Naive thymus-derived CD4-positive, alpha-beta T cell (primary cell): Measurements from ENCODE around the gene GOLM1. TPM values are rescaled to one million over a fixed set of nuclear protein-coding genes. Genes with fewer than 3 reads are reported as not detected.
"Not testable (repeated sequence)": the region's sequence is repeated elsewhere in the genome, so short reads cannot be mapped to it uniquely, and the experiment has no call there.

Source experiments
- ATAC-seq: fragments of 150-1000 bp; cut with Tn5 transposase; 2 replicates; pipeline ENCODE4 v1.10.0; 2021; ENCODE audit warnings: mild to moderate bottlenecking, moderate library complexity
- CTCF ChIA-PET: fragments of 350-600 bp; sonication (Branson Sonifier 250); formaldehyde crosslinking; loops from one replicate; lab custom pipeline; 2021; ENCODE audit warnings: antibody characterized with exemption; lab: Charles Lee
- POLR2A ChIA-PET: fragments of 350-600 bp; sonication (Branson Sonifier 250); formaldehyde crosslinking; loops from one replicate; lab custom pipeline; 2021; ENCODE audit warnings: antibody characterized with exemption, inconsistent platforms; lab: Charles Lee
- DNase-seq, 9 donors: peaks; one replicate each; pipeline versions ENCODE4 v3.0.0 to v3.0.0-alpha.2; 2020 to 2022; ENCODE audit warnings: mixed read lengths in 1 of 9
- H3K27ac ChIP-seq: one replicate; pipeline ENCODE4 v1.7.0; 2013; ENCODE audit warnings: mild to moderate bottlenecking, low read depth, low read length, moderate library complexity
- H3K27me3 ChIP-seq, 2 donors: one replicate each; pipeline ENCODE4 v1.7.0; 2013; ENCODE audit warnings: low read length in 2 of 2, mild to moderate bottlenecking in 2 of 2, moderate library complexity in 2 of 2; ENCODE audit not compliant: control insufficient read depth in 2 of 2, insufficient read depth in 2 of 2
- H3K36me3 ChIP-seq, 3 experiments: 1 replicate in 2 of 3; 2 replicates in 1 of 3; pipeline ENCODE4 v1.7.0; 2013; ENCODE audit warnings: low read length in 3 of 3, mild to moderate bottlenecking in 3 of 3, moderate library complexity in 1 of 3; ENCODE audit not compliant: insufficient read depth in 3 of 3, control insufficient read depth in 2 of 3
- H3K4me1 ChIP-seq, 2 donors: one replicate each; pipeline ENCODE4 v1.7.0; 2013; ENCODE audit warnings: low read length in 2 of 2, mild to moderate bottlenecking in 2 of 2, moderate library complexity in 1 of 2; ENCODE audit not compliant: control insufficient read depth in 2 of 2, insufficient read depth in 2 of 2
- H3K4me3 ChIP-seq: 2 replicates; pipeline ENCODE4 v1.7.0; 2013; ENCODE audit warnings: mild to moderate bottlenecking, low read length
- H3K9me3 ChIP-seq, 3 experiments: 1 replicate in 2 of 3; 2 replicates in 1 of 3; pipeline ENCODE4 v1.7.0; 2013; ENCODE audit warnings: low read length in 3 of 3; ENCODE audit not compliant: control insufficient read depth in 2 of 3
- H3K27ac Mint-ChIP-seq, 9 donors: one replicate each; pipeline ENCODE4 v1.8.0; 2020 to 2022; ENCODE audit warnings: mixed read lengths in 9 of 9, mild to moderate bottlenecking in 8 of 9, moderate library complexity in 5 of 9, inconsistent platforms in 2 of 9
- H3K27me3 Mint-ChIP-seq, 5 donors: one replicate each; pipeline ENCODE4 v1.8.0; 2021 to 2022; ENCODE audit warnings: mixed read lengths in 5 of 5, mild to moderate bottlenecking in 1 of 5
- H3K36me3 Mint-ChIP-seq, 5 donors: one replicate each; pipeline ENCODE4 v1.8.0; 2020 to 2022; ENCODE audit warnings: mixed read lengths in 5 of 5, mild to moderate bottlenecking in 3 of 5, inconsistent platforms in 1 of 5
- H3K4me1 Mint-ChIP-seq, 7 donors: one replicate each; pipeline ENCODE4 v1.8.0; 2020 to 2022; ENCODE audit warnings: mixed read lengths in 7 of 7, mild to moderate bottlenecking in 3 of 7, inconsistent platforms in 1 of 7
- H3K4me3 Mint-ChIP-seq, 10 donors: one replicate each; pipeline ENCODE4 v1.8.0; 2020 to 2022; ENCODE audit warnings: mild to moderate bottlenecking in 10 of 10, mixed read lengths in 10 of 10, moderate library complexity in 6 of 10, inconsistent platforms in 2 of 10
- H3K9me3 Mint-ChIP-seq, 11 donors: one replicate each; pipeline ENCODE4 v1.8.0; 2020 to 2022; ENCODE audit warnings: mixed read lengths in 11 of 11, mild to moderate bottlenecking in 4 of 11, inconsistent platforms in 1 of 11, moderate library complexity in 1 of 11
- intact Hi-C, 2 donors: fragments of 100-400 bp; cut with micrococcal nuclease; formaldehyde crosslinking; loops; one replicate each; pipeline ENCODE4 v1.15.1; 2023
- polyA plus RNA-seq, 2 donors: library from polyadenylated mRNA; unstranded; fragments of 300-500 nt; fragmentation: Illumina TruSeq; gene quantifications; one replicate each; pipeline ENCODE4 v1.2.3, GENCODE V29; 2021
- total RNA-seq, 6 experiments: library from RNA in 5 of 6; stranded (reverse) in 5 of 6; gene quantifications; 1 replicate in 5 of 6; 2 replicates in 1 of 6; pipeline ENCODE4 v1.2.3 and lab custom pipeline; 2021 to 2026

GOLM1 gene
- total and polyA plus RNA-seq, 7 experiments from 2014 or later = 0.13 to 4.3 (median 1.2) TPM; not detected in 1

DNA sequence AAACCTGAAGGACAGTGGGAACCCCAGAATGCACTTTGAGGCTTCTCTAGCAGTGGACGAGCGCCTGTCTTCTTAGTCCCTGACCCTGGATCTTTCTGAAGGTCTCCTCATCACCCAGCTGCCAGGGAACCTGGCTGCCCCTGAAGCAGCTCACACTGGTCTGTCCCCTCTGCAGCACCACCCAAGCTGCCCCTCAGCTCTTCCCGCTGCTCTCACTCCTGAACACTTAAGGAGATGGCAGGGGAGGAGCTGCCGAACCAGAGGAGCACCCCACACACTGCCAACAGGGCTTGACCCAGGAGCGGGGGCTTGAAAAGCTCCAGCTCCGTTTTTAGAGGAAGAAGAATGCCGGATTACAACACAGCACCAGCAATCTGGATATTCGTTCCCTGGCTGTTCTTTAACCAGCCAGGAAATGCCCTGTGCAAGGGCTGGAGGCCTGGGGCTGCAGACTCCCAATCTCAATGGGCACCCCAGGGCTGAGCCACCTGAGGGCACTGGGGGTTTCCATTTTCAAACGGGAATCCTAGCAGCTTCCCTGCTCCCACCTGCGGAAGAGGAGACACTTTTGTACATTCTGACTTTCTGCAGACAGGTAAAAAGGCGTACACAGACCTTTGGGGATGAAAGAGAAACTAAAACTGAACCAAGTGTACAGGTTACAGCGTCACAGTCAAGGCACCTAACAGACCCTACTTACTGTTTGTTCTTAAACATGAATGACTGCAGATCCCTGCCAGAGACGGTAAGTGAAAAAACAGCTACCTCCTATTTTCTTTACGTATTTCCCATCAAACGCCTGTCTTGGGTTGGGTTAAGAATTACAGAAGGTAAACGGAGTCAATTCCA lies 36.3 kb downstream of the GOLM1 start:
- intact Hi-C loops = no loop called here
- peaks cover 0 to 7% (median 0%) of the 10 kb centered on the region in 7 donors for H3K4me1 Mint-ChIP-seq

DNA sequence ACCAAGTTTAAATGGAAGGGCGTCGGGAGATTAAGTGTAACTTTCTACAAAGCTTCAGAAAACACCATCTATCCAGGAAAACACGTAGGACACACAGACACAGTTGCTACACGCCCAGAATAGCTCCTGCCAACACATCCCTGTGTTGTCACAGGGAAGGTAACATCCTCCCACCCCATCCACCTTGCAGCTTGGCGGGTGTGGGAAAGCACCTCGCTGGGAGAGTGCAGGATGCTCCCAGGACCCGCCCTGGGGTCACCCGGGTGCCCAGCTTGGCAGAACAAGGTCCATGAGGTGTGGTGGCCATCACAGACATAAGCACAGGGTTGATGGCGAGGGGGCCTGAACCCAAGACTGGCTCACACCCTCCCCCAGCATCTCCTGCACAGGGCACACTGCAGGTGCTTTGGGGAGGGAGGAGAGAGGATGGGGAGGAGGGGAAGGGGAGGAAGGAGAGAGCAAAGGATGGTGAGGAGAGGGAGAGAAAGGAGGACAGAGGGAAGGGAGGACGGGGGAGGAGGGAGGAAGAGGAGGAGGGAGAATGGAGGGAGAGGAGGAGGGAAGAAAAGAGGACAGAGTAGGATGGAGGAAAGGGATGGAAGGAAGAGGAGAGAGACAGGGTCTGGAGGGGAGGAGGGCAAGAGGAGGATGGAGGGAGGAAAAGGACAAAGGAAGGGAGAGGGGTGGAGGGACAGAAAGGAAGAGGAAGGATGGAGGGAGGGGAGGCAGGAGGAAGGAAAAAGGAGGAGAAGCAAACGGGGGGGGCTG lies 37.2 kb downstream of the GOLM1 start:
- no peak for DNase-seq
- no peak overlapping the region for H3K27ac Mint-ChIP-seq
- no peak for ATAC-seq
- peaks cover 0 to 2% (median 0%) of the 10 kb centered on the region in 11 donors for H3K9me3 Mint-ChIP-seq
- H3K4me3 Mint-ChIP-seq = no peak overlapping the region
- peaks cover 6 to 25% (median 9%) of the 10 kb centered on the region in 5 donors for H3K27me3 Mint-ChIP-seq
- no peaks in the 10 kb centered on the region for H3K36me3 Mint-ChIP-seq
- peaks cover 0 to 7% (median 0%) of the 10 kb centered on the region in 7 donors for H3K4me1 Mint-ChIP-seq
- ChIA-PET POLR2A (no interaction called here), CTCF (no interaction called here)
- no peak overlapping the region for H3K27ac ChIP-seq
- H3K27me3 ChIP-seq = no peaks in the 10 kb centered on the region
- no peaks in the 10 kb centered on the region for H3K9me3 ChIP-seq
- H3K36me3 ChIP-seq = no peaks in the 10 kb centered on the region
- no peak overlapping the region for H3K4me3 ChIP-seq
- intact Hi-C loops = no loop called here
- H3K4me1 ChIP-seq = no peaks in the 10 kb centered on the region

More for the DNA sequence above, 36.3 kb downstream of the GOLM1 start:
- DNase-seq (no peak), ATAC-seq (no peak)
- Histone ChIP-seq H3K4me3 (no peak overlapping the region), H3K9me3 (no peaks in the 10 kb centered on the region), H3K36me3 (no peaks in the 10 kb centered on the region), H3K27me3 (no peaks in the 10 kb centered on the region), H3K4me1 (no peaks in the 10 kb centered on the region), H3K27ac (no peak overlapping the region)
- H3K9me3 Mint-ChIP-seq = peaks cover 0 to 2% (median 0%) of the 10 kb centered on the region in 11 donors
- ChIA-PET CTCF (no interaction called here), POLR2A (no interaction called here)
- H3K36me3 Mint-ChIP-seq = no peaks in the 10 kb centered on the region
- peaks cover 5 to 25% (median 9%) of the 10 kb centered on the region in 5 donors for H3K27me3 Mint-ChIP-seq
- no peak overlapping the region for H3K27ac Mint-ChIP-seq
- H3K4me3 Mint-ChIP-seq = no peak overlapping the region

DNA sequence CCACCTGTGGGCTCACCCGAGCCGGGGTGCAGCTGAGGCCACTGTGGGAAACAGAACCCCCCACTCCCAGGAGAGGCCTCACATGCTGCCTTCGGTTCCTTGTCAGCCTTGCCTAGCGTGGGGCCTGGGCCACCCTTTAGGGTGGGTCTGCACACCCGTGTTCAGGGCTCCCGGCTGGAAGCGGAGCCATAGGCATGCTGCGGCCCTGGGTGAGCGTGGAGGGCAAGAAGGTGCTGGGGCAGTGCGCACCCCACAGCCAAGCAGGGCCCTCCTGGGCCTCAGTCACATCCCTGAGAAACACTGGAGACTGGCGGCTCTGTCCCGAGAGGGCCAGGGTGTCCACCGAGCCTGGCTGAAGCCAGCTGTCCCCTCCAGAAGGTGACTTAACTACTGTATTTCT lies 41.9 kb downstream of the GOLM1 start:
- CTCF ChIA-PET = no interaction called here
- Mint-ChIP-seq H3K4me3 (no peak overlapping the region), H3K4me1 (peaks cover 0 to 2% (median 0%) of the 10 kb centered on the region in 7 donors), H3K36me3 (no peaks in the 10 kb centered on the region), H3K27me3 (peaks cover 6 to 21% (median 8%) of the 10 kb centered on the region in 5 donors), H3K27ac (no peak overlapping the region), H3K9me3 (peaks cover 0 to 2% (median 0%) of the 10 kb centered on the region in 11 donors)
- POLR2A ChIA-PET = no interaction called here
- Histone ChIP-seq H3K4me1 (no peaks in the 10 kb centered on the region), H3K4me3 (no peak overlapping the region), H3K27me3 (no peaks in the 10 kb centered on the region), H3K27ac (no peak overlapping the region), H3K36me3 (no peaks in the 10 kb centered on the region), H3K9me3 (no peaks in the 10 kb centered on the region)
- no peak for DNase-seq
- no peak for ATAC-seq
- intact Hi-C loops = no loop called here

DNA sequence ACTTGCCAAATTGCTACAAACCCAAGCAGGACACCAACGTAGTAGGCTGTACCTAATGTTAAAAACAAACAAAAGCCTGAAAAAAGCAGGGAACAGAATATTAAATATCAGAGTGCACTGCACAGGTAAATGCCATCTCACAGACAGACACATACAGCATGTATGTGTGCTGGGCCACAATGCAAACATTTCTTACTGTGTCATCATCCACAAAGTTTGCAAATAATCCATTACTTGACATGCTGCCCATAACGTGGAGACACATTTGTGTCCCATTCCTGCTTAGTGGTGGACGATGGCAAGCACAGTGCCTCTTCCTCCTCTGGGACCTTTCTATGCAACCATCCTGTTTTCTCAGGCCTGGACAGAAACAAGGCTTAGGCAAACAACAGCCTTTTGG lies 44.7 kb downstream of the GOLM1 start:
- Mint-ChIP-seq H3K4me1 (no peaks in the 10 kb centered on the region), H3K36me3 (no peaks in the 10 kb centered on the region), H3K27me3 (peaks cover 5 to 19% (median 9%) of the 10 kb centered on the region in 5 donors), H3K27ac (no peak overlapping the region), H3K9me3 (peaks cover 0 to 2% (median 0%) of the 10 kb centered on the region in 11 donors), H3K4me3 (no peak overlapping the region)
- Histone ChIP-seq H3K4me3 (no peak overlapping the region), H3K27ac (no peak overlapping the region), H3K27me3 (no peaks in the 10 kb centered on the region), H3K36me3 (no peaks in the 10 kb centered on the region), H3K9me3 (no peaks in the 10 kb centered on the region), H3K4me1 (no peaks in the 10 kb centered on the region)
- intact Hi-C loops = no loop called here
- POLR2A ChIA-PET = no interaction called here
- ATAC-seq (no peak), DNase-seq (no peak)
- CTCF ChIA-PET = no interaction called here

DNA sequence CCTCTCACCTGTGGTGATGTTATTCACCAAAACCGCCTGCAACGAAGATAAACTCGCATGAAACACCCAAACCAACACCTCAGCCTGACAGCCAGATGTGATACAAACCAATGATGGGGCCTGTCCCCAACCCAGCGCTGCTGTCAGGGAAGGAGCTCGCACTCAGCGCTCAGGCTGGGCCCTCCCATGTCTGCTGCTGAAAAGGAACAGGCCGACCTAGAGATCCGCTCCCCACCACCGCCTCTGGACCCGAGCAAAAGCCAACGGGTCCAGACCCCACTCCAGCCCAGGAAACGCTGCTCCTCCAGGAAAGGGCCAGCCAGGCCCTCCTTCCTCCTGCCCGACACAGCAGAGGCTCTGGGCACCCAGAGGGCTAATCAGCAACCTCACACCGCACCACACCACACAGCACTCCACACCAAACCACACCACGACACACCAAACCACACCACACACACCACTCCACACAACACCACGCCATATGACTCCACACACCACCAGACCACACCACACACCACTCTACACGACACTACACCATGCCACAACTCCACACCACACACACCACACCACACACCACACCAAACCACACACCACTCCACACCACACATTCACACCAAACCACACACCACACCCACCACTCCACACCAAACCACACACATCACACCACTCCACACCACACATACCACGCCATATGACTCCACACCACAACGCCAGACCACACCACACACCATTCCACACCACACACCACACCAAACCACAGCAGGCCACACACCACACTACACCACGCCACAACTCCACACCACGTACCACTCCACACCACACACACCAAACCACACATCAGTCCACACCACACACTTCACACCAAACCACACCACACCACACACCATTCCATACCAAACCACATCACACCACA lies 46.5 kb downstream of the GOLM1 start:
- no peak overlapping the region for H3K4me3 Mint-ChIP-seq
- no peak overlapping the region for H3K27ac Mint-ChIP-seq
- peak; percentile 20 for ATAC-seq
- CTCF ChIA-PET = no interaction called here
- Histone ChIP-seq H3K36me3 (no peaks in the 10 kb centered on the region), H3K4me3 (no peak overlapping the region), H3K9me3 (no peaks in the 10 kb centered on the region), H3K27me3 (no peaks in the 10 kb centered on the region), H3K4me1 (no peaks in the 10 kb centered on the region), H3K27ac (no peak overlapping the region)
- no peak for DNase-seq
- peaks cover 0 to 2% (median 0%) of the 10 kb centered on the region in 11 donors for H3K9me3 Mint-ChIP-seq
- peaks cover 0 to 11% (median 4%) of the 10 kb centered on the region in 5 donors for H3K27me3 Mint-ChIP-seq
- POLR2A ChIA-PET = no interaction called here
- intact Hi-C loops = no loop called here
- no peaks in the 10 kb centered on the region for H3K36me3 Mint-ChIP-seq
- H3K4me1 Mint-ChIP-seq = no peaks in the 10 kb centered on the region

DNA sequence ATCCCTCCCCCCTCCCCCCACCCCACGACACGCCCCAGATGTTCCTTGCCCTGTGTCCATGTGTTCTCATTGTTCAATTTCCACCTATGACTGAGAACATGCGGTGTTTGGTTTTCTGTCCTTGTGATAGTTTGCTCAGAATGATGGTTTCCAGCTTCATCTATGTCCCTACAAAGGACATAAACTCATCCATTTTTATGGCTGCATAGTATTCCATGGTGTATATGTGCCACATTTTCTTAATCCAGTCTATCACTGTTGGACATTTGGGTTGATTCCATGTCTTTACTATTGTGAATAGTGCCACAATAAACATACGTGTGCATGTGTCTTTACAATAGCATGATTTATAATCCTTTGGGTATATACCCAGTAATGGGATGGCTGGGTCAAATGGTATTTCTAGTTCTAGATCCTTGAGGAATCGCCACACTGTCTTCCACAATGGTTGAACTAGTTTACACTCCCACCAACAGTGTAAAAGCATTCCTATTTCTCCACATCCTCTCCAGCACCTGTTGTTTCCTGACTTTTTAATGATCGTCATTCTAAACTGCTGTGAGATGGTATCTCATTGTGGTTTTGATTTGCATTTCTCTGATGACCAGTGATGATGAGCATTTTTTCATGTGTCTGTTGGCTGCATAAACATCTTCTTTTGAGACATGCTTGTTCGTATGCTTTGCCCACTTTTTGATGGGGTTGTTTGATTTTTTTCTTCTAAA lies 51.2 kb downstream of the GOLM1 start:
- intact Hi-C loops, H3K9me3 Mint-ChIP-seq, H3K27ac Mint-ChIP-seq, H3K9me3 ChIP-seq, H3K4me1 ChIP-seq, H3K27ac ChIP-seq, H3K27me3 ChIP-seq, POLR2A ChIA-PET, H3K4me3 ChIP-seq, CTCF ChIA-PET, ATAC-seq, H3K36me3 ChIP-seq, H3K4me1 Mint-ChIP-seq, H3K4me3 Mint-ChIP-seq, H3K36me3 Mint-ChIP-seq, DNase-seq: not testable (repeated sequence)
- peaks cover 0 to 11% (median 4%) of the 10 kb centered on the region in 5 donors for H3K27me3 Mint-ChIP-seq
